Measurements from ENCODE around the gene ARL6IP1.

Gene ARL6IP1

GRCh38 chr16:18803569-18804462 lies 2.5 kb upstream of the ARL6IP1 start:
- TF ChIP-seq CTCF (IDR thresholded peaks at IDR 0.05; ENCODE audit: low read depth, low read length) (no peak), MYC (IDR thresholded peaks at IDR 0.05; ENCODE audit: low read depth, low read length) (0 out of 2 replicates have a peak, but pooled peaks have one; percentile 9), POLR2A (IDR thresholded peaks at IDR 0.05; ENCODE audit: extremely low read depth, insufficient read length) (no peak), MAX (IDR thresholded peaks at IDR 0.05; ENCODE audit: low read depth, low read length) (no peak)
- DNase-seq (ENCODE audit: low read depth), result peak; percentile 59
- H3K4me3 ChIP-seq (ENCODE audit: low read depth, low read length), result no peak overlapping the region

- H3K4me3 ChIP-seq (ENCODE audit: low read depth, low read length), result no peak overlapping the region
- no peak for TF ChIP-seq CTCF (IDR thresholded peaks at IDR 0.05; ENCODE audit: low read depth, low read length)
- TF ChIP-seq POLR2A (IDR thresholded peaks at IDR 0.05; ENCODE audit: extremely low read depth, insufficient read length), result no peak
- no peak for TF ChIP-seq MYC (IDR thresholded peaks at IDR 0.05; ENCODE audit: low read depth, low read length)
- no peak for TF ChIP-seq MAX (IDR thresholded peaks at IDR 0.05; ENCODE audit: low read depth, low read length)
Observed at GRCh38 chr16:18802767-18803343, 1.5 kb upstream of the ARL6IP1 start.

GRCh38 chr16:18800775-18801144 lies 589 bp downstream of the ARL6IP1 start:
- no peak for DNase-seq (ENCODE audit: low read depth)
- peak overlapping the region; percentile 96 for H3K4me3 ChIP-seq (ENCODE audit: low read depth, low read length)
- TF ChIP-seq MYC (IDR thresholded peaks at IDR 0.05; ENCODE audit: low read depth, low read length), result no peak
- no peak for TF ChIP-seq MAX (IDR thresholded peaks at IDR 0.05; ENCODE audit: low read depth, low read length)
- TF ChIP-seq POLR2A (IDR thresholded peaks at IDR 0.05; ENCODE audit: extremely low read depth, insufficient read length), result no peak
- TF ChIP-seq CTCF (IDR thresholded peaks at IDR 0.05; ENCODE audit: low read depth, low read length), result no peak

More at GRCh38 chr16:18802767-18803343, 1.5 kb upstream of the ARL6IP1 start:
- no peak for DNase-seq (ENCODE audit: low read depth)

GRCh38 chr16:18800293-18800692 lies 1.1 kb downstream of the ARL6IP1 start:
- peak overlapping the region; percentile 96 for H3K4me3 ChIP-seq (ENCODE audit: low read depth, low read length)
- TF ChIP-seq MYC (IDR thresholded peaks at IDR 0.05; ENCODE audit: low read depth, low read length) (no peak), POLR2A (IDR thresholded peaks at IDR 0.05; ENCODE audit: extremely low read depth, insufficient read length) (no peak), MAX (IDR thresholded peaks at IDR 0.05; ENCODE audit: low read depth, low read length) (no peak), CTCF (IDR thresholded peaks at IDR 0.05; ENCODE audit: low read depth, low read length) (no peak)
- peak; percentile 25 for DNase-seq (ENCODE audit: low read depth)

- peak overlapping the region; percentile 96 for H3K4me3 ChIP-seq (ENCODE audit: low read depth, low read length)
- TF ChIP-seq MYC (IDR thresholded peaks at IDR 0.05; ENCODE audit: low read depth, low read length), result no peak
- no peak for DNase-seq (ENCODE audit: low read depth)
Observed at GRCh38 chr16:18799500-18799899, 1.8 kb downstream of the ARL6IP1 start.

GRCh38 chr16:18797746-18798145 lies 3.6 kb downstream of the ARL6IP1 start:
- DNase-seq (ENCODE audit: low read depth), result no peak
- H3K4me3 ChIP-seq (ENCODE audit: low read depth, low read length), result peak overlapping the region; percentile 27
- TF ChIP-seq MAX (IDR thresholded peaks at IDR 0.05; ENCODE audit: low read depth, low read length) (no peak), MYC (IDR thresholded peaks at IDR 0.05; ENCODE audit: low read depth, low read length) (no peak), CTCF (IDR thresholded peaks at IDR 0.05; ENCODE audit: low read depth, low read length) (no peak), POLR2A (IDR thresholded peaks at IDR 0.05; ENCODE audit: extremely low read depth, insufficient read length) (no peak)

Measured in NB4 (cell line).